GM18526 (cell line): Measurements from ENCODE around the gene LPAR5.

Experiments
- POLR2A ChIP-seq: IDR thresholded peaks from 3 replicates; pipeline ENCODE4 v1.6.1; 2011; ENCODE audit not compliant: insufficient read length; ENCODE audit errors: extremely low read depth

Gene LPAR5

DNA sequence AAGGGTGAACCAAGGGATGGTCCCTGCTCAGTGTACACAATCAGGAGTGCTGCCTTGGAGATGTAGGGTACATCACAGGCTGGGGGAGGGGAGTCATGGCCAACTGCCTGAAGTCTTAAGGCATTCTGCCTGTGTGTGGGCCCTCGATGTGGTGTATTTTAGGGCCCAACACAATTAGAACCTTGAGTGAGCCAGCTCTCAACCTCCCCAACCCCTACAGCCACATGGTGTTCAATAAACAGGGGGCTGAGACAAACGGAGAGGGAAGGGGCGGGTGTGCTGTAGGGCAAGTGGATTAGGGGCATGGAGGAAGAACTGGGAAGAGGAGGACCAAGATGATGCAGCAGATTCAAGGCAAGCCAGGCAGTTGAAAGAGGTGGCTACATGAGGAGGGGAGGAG is 20.0 kb downstream of the LPAR5 start:
- TF ChIP-seq POLR2A: no peak

DNA sequence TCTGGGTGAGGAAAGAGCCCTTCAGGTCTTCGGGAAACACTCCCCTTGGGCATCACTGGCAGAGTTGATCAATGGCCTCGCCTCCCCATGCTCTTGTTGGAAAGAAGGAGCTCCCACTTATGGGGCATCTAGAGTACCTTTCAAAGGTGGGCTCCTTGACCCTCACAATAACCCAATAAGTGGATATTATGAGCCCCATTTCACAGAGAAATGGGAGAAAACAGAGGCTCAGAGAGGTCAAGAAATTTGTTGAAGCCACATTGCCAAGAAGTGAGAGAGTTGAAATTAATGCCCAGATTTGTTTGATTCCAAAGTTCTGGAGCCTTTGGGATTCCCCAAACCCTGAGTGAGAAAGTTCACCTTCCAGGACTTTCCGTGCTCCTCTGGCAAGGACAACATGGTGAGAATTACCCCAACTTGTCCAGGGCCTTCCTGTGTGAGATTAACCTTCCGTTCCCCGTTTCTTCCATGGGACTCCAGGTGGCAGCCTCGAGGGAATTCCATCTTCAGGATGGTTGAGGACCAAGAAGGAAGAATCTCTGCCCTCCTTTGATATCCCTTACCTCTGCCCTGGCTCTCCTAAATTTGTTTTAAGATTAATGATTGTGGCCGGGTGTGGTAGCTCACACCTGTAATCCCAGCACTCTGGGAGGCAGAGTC is 21.1 kb downstream of the LPAR5 start:
- no peak for TF ChIP-seq POLR2A

DNA sequence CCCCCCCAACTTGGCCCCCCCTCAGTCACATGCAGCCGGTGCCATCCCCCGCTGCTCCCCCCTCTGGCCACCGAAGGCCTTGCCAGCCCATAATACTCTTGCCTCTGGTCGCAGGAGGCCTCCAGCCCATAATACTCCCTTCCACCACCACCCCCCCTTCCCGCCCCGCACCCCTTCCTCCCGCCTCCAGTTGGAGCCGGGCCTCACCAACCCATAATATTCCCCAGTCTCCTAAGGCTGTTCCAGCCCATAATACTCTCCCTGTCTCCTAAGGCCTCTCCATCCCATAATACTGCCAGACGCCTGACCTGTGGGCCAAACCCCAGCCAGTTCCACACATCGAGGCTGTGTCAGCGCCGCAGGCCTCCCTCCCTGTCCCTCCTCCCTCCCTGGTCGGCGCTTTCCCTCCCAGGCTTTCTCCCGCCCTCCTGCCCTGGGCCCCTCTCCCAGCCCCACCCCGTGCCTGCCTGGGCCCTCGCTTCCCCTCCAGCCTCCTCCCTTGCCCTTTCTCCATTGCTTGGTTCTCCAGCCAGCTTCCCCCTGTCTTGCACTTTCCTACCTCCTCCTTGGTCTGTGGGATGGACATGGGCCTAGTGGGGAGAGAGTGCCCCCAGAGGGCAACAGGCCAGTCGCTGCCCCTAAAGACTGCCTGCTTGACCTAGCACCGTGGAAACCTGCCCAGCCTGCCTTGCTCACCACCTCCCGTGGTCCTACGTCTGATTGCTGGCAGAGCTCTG is 21.8 kb downstream of the LPAR5 start:
- no peak for TF ChIP-seq POLR2A

- TF ChIP-seq POLR2A: no peak
Measured at GRCh38 chr12:6613015-6613775, 22.6 kb downstream of the LPAR5 start.

- TF ChIP-seq POLR2A: no peak
Measured at GRCh38 chr12:6612652-6613014, 23.1 kb downstream of the LPAR5 start.

- no peak for TF ChIP-seq POLR2A
Measured at GRCh38 chr12:6612247-6612646, 23.5 kb downstream of the LPAR5 start.

- no peak for TF ChIP-seq POLR2A
Measured at GRCh38 chr12:6608592-6609281, 27.0 kb downstream of the LPAR5 start.

DNA sequence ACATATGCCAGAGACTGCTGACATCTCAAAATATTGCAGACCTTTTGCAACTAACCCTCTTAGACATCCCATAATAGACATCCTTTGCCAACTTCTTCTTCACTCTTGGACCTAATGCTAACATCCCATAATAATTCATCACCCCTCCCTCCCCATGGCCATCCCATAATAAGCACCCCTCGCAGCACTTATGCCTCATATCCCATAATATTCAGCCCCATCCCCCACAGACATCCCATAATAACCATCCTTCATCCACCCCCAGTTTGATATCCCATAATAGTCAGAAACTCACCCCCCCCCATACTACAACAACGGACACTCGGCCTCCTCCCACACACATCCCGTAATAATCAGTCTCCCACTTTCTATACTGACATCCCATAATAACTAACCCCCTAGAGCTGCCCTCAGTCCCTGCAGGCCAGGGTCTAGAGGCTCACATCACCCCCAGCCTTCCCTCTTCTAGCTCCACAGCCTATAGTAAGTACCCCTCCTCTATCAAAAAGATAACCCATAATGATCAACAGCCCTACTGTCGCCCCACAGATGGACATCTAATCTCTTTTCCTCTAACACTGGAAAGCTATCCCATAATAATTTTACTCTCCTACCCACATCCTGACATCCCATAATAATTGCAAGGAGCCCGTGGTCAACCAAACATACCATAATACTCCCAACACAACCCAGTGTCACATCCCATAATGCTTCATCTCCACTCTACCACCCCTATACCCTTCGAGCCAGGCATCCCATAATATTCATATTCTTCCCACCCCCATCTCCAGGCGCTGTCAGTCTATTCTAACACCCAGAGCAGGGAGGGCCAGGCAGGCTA is 27.8 kb downstream of the LPAR5 start:
- no peak for TF ChIP-seq POLR2A

- TF ChIP-seq POLR2A: peak; percentile 17
Measured at GRCh38 chr12:6606331-6607131, 29.2 kb downstream of the LPAR5 start.

GRCh38 chr12:6605421-6606330 is 30.1 kb downstream of the LPAR5 start:
- no peak for TF ChIP-seq POLR2A

- TF ChIP-seq POLR2A: no peak
Measured at GRCh38 chr12:6604259-6605029, 31.3 kb downstream of the LPAR5 start.

DNA sequence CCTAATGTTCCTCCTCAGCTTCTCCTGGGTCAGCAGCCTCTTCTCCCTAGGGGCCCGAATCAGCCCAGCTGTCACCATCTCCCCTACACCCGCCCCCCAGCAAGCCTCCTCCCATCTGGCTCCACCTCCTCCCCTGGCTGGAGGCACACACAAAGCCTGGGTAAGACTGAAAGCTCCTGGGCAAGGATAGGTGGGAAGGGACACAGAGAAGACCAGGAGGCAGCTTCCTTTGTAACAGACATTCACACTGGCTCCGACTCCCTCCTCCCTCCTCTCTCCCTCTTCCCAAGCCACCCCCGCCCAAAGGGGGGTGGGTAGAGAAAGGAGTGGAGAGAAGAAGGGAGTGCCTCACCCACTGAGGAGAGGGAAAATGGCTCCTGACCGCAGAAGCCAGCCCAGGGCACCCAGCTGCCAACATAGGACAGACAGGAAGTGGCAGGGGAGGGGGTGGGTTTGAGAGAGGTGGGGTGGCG is 32.6 kb downstream of the LPAR5 start:
- no peak for TF ChIP-seq POLR2A
